Smooth muscle cell of the coronary artery (primary cell): Measurements from ENCODE around the gene SND1. TPM values are rescaled to one million over a fixed set of nuclear protein-coding genes. Genes with fewer than 3 reads are reported as not detected.

ENCODE experiments used
- total RNA-seq: library from RNA; depleted of rRNA; stranded (reverse); fragments of >200 nt; gene quantifications from 2 replicates; pipeline ENCODE4 v1.2.3, GENCODE V29; 2014; ENCODE audit warnings: low replicate concordance

SND1 gene
- 211 and 348 TPM in 2 replicates for total RNA-seq

DNA sequence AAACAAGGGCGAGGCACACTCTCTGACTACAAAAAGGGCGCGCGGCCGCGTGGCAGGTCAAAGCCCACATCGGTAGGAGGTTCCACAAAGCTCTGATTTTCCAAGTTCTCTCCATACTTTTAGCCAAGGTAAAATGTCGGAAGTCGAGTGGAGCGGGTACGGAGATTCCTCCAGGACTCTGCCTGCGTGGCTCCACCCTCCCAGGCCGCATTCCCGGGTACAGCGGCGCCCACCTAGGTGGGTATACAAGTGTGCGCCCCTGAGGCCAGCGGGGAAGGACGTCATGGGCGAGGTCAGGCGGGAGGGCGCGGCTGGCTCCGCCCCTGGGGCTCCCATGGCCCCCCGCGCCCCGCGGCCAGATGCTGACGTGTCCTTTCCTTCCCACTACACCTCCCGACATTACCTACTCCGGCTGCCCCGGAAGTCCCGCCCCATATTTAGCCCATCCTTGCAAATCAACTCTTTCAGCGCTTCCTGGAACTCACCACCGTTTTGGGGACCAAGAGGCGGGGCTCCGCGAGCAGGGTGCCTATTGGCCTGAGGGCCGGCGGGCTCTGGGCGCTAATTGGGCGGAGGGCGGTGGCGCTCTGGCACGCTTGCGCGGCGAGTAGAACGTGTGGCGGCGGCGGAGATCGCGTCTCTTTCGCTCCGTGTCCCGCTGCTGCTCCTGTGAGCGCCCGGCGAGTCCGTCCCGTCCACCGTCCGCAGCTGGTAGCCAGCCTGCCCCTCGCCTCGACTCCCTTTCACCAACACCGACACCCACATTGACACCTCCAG lies at the start of gene SND1:
TSS of gene SND1 (plus strand) at position 639 of the 777 bp plus-strand sequence. CDS start 180 bp downstream, outside the sequence.

DNA sequence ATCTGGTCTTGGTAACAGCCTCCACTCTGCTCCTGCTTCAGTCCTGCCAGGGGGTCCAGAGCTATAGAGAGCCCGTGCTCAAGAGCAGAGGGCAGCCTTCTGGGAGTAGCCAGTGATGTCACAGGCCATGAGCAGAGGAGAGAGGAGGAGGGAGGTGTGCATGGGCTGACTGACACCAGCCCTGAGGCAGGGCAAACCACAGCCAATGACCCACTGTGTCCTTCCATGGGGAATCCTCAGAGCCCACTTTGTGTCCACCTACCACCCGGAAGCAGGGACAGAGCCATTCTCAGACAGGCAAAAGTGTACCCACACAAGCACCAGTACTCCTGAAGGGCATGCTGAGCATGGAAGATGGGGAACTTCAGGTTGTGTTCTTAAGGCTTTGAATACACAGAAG lies 34.0 kb upstream of the SND1 start, which contains the start of gene PAX4:
TSS of gene PAX4 (minus strand) at position 101 of the 400 bp plus-strand sequence. CDS start 2,214 bp downstream, outside the sequence.

DNA sequence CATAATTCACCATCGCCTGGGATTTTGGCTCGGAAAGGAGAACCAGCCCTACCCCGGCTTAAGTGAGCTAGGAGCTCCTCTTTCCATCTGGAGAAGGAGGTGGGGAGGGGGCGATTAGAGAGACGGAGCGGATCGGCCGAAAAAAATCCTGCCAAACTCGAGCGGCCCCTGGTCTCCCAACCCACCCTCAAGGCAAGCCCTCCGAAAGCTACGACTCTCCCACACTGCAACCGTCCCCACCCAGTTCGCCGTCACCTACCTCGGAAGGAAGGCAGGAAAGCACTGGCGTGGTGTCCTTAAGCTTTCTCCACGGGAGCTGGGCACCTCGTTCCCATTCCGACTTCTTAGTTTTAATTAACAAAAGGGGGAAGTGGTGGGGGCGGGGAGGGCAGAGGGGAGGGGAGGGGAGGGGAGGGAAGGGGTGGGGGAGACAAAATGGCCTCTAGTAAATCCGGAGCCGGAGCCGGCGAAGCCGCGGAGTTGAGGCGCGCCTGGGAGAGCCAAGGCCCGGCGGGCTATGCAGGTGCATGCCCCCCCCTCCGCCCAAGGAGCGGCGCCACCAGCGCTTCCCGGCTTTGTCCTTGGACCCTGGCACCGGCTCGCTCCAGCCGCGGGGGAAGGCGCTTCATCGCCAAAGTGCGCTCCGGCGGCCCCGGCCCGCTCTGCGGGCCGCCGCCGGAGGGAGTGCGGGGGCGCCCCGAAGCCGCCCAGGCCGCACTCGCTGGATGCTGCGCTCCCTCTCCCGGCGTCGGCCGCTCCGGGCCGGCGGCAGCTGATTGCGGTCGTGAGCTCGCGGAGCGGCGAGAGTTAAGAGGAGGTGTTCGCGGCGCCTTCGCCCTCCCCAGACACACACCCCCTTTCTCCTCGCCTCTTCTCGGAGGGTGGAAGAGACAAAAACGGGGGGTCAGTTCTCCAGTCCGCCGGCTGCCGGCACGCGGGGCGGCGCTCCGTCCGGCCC lies 378.9 kb downstream of the SND1 start, which contains the start of gene LRRC4:
TSS of gene LRRC4 (minus strand) at position 784 of the 958 bp plus-strand sequence. CDS start 797 bp downstream, outside the sequence.

Other genes starting within 250 kb of the SND1 start
- gene GCC1, start 66.6 kb upstream of the SND1 start, total RNA-seq = 18.6 and 27.6 TPM in 2 replicates
- gene ARF5, start 63.8 kb upstream of the SND1 start, total RNA-seq = 112 and 151 TPM in 2 replicates
- gene FSCN3, start 58.5 kb upstream of the SND1 start, total RNA-seq = 0.35 and 0.45 TPM in 2 replicates
- gene PAX4, start 34.1 kb upstream of the SND1 start, total RNA-seq = not detected in 2 replicates